ENCODE results near the gene GNLY. TPM values are rescaled to one million over a fixed set of nuclear protein-coding genes. Genes with fewer than 3 reads are reported as not detected.

Gene GNLY
- total RNA-seq, 1 donor from 2014 or later: not detected

Small RNA genes lying within 50 kb of the gene (small RNA-seq; reads per million reads assigned to genes)
- gene RNU1-38P (ENCODE audit: low replicate concordance): not detected

Other genes starting within 250 kb of the GNLY start
- gene MAT2A, start 155.2 kb upstream of the GNLY start, total RNA-seq: 66.4 TPM
- 13.3 TPM for gene GGCX, start 132.9 kb upstream of the GNLY start, total RNA-seq
- 0.74 TPM for gene VAMP8, start 116.8 kb upstream of the GNLY start, total RNA-seq
- 3.4 TPM for gene VAMP5, start 109.9 kb upstream of the GNLY start, total RNA-seq
- 38.8 TPM for gene RNF181, start 98.6 kb upstream of the GNLY start, total RNA-seq
- 4.2 TPM for gene TMEM150A, start 91.7 kb upstream of the GNLY start, total RNA-seq
- 16.0 TPM for gene C2orf68, start 82.3 kb upstream of the GNLY start, total RNA-seq
- 30.7 TPM for gene USP39, start 78.2 kb upstream of the GNLY start, total RNA-seq
- gene SFTPB, start 26.2 kb upstream of the GNLY start, total RNA-seq: 0.25 TPM
- gene ATOH8, start 59.6 kb downstream of the GNLY start, total RNA-seq: 1.7 TPM
- gene ST3GAL5, start 194.6 kb downstream of the GNLY start, total RNA-seq: 26.6 TPM

Measured in temporal lobe (tissue), 2 donors.